CD4-positive, alpha-beta T cell treated with Interleukin-15 for 1 hour (primary cell): Measurements from ENCODE around the gene PRICKLE4.

ENCODE experiments used
- DNase-seq: peaks from one replicate; pipeline ENCODE4 v3.0.0-alpha.2; 2020

PRICKLE4 gene

GRCh38 chr6:41774841-41775240 lies 5.7 kb upstream of the PRICKLE4 start:
- no peak for DNase-seq

GRCh38 chr6:41775293-41775882 lies 5.2 kb upstream of the PRICKLE4 start:
- DNase-seq: no peak

- DNase-seq: no peak
These were observed 2.9 kb upstream of the PRICKLE4 start for GRCh38 chr6:41777551-41778285.

GRCh38 chr6:41778895-41779294 lies 1.7 kb upstream of the PRICKLE4 start:
- DNase-seq: no peak

- DNase-seq: no peak
These were observed 1.2 kb upstream of the PRICKLE4 start for GRCh38 chr6:41779336-41779735.

GRCh38 chr6:41779788-41780550 lies 613 bp upstream of the PRICKLE4 start, which contains the start of gene FRS3:
FRS3 (minus strand) TSS chr6:41779900; CDS start chr6:41776987, 2,913 bp downstream.
- peak; percentile 97 for DNase-seq

- DNase-seq: no peak
These were observed 766 bp downstream of the PRICKLE4 start for GRCh38 chr6:41781366-41781730.

GRCh38 chr6:41783106-41783780 lies 2.7 kb downstream of the PRICKLE4 start:
- DNase-seq: no peak

- no peak for DNase-seq
These were observed 4.1 kb downstream of the PRICKLE4 start for GRCh38 chr6:41784581-41785171.

- no peak for DNase-seq
These were observed 4.7 kb downstream of the PRICKLE4 start for GRCh38 chr6:41785254-41785653.

- DNase-seq: no peak
These were observed 5.3 kb downstream of the PRICKLE4 start for GRCh38 chr6:41785689-41786450.

GRCh38 chr6:41786451-41787218 lies 6.1 kb downstream of the PRICKLE4 start:
- peak; percentile 83 for DNase-seq

GRCh38 chr6:41787219-41787917 lies 6.8 kb downstream of the PRICKLE4 start, which contains the start of gene TOMM6:
TOMM6 (plus strand) TSS chr6:41787694; CDS start chr6:41787698, 4 bp downstream.
- peak; percentile 92 for DNase-seq

GRCh38 chr6:41789390-41789724 lies 8.8 kb downstream of the PRICKLE4 start:
- no peak for DNase-seq

GRCh38 chr6:41790045-41790444 lies 9.5 kb downstream of the PRICKLE4 start:
- DNase-seq: no peak

GRCh38 chr6:41791305-41791704 lies 10.7 kb downstream of the PRICKLE4 start:
- DNase-seq: no peak

- no peak for DNase-seq
These were observed 11.4 kb downstream of the PRICKLE4 start for GRCh38 chr6:41791984-41792383.

- DNase-seq: no peak
These were observed 15.9 kb downstream of the PRICKLE4 start for GRCh38 chr6:41796474-41796873.

- no peak for DNase-seq
These were observed 18.4 kb downstream of the PRICKLE4 start for GRCh38 chr6:41798901-41799558.

- DNase-seq: no peak
These were observed 19.0 kb downstream of the PRICKLE4 start for GRCh38 chr6:41799559-41799911.
